Measurements from ENCODE around the gene RNASEH2A.
"Not testable (repeated sequence)": the region's sequence is repeated elsewhere in the genome, so short reads cannot be mapped to it uniquely, and the experiment has no call there.

RNASEH2A gene

DNA sequence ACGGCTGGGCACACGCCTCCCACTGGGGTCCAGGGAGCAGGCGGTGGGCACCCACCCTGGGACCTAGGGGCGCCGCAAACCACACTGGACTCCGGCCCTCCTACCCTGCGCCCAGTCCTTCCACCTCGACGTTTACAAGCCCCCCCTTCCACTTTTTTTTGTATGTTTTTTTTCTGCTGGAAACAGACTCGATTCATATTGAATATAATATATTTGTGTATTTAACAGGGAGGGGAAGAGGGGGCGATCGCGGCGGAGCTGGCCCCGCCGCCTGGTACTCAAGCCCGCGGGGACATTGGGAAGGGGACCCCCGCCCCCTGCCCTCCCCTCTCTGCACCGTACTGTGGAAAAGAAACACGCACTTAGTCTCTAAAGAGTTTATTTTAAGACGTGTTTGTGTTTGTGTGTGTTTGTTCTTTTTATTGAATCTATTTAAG lies 13.5 kb upstream of the RNASEH2A start:
- peak in 6 of 56 donors; percentile 30 to 71 (median 43) for DNase-seq

DNA sequence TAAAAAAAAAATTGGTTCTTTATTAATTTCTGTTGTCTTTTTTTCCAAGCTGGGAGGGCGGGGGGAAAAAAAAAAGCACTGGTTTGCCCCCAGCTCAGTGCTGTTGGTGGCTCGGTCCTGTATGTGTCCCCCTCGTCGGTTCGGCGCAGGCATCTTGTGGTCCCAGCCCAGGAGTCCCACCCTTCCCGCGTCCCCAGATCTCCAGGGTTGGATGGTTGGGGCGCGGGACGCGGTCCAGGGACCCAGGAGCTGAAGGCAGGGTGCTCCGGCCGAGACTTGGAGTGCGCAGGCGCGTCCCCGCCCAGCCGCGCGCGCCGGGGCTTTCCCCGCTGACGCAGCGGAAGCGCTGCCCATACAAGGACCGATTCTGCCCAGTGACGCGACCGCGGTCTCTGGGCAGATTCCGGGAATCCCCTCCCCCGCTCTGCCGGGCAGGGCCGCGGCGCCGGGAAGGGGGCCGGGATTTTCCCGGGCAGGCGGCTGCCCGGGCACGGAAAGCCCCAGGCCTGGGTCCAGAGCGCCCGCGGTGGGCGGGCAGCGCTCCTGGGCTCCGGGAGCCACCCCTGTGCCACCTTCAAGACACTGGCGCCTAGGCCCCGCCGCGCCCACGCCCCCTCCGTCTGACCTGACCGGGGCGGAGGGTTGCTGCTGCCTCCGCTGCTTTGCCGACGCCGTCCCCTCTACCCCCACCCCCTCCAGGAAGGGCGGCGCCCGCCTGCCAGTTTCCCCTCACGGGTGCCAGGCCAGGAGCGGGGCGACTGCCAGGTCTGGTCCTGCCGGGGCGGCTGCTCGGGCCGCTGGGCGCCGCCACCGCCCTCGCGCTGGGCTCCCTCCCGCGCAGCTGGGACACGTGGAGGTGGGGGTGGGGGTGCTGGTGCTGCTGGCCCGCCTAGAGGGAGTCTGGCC lies 12.8 kb upstream of the RNASEH2A start:
- peak in 55 of 56 donors; percentile 63 to 95 (median 88) for DNase-seq

GRCh38 chr19:12794196-12794941 lies 12.0 kb upstream of the RNASEH2A start:
- DNase-seq, result no peak

DNA sequence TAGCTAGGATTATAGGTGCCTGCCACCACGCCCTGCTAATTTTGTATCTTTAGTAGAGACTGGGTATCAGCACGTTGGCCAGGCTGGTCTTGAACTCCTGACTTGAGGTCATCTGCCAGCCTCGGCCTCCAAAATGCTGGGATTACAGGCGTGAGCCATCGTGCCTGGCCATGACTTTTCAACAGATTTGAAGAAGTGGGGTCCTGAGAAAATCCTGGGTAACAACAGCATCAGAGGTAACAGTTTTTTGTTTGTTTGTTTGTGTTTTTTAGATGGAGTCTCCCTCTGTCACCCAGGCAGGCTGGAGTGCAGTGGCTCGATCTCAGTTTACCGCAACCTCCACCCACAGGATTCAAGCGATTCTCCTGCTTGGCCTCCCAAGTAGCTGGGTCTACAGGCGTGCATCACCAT lies 11.4 kb upstream of the RNASEH2A start:
- DNase-seq, result no peak

GRCh38 chr19:12796146-12797071 lies 10.0 kb upstream of the RNASEH2A start:
- peak in 49 of 56 donors; percentile 22 to 86 (median 58) for DNase-seq

GRCh38 chr19:12797141-12797587 lies 9.2 kb upstream of the RNASEH2A start:
- no peak for DNase-seq

- not testable (repeated sequence) for DNase-seq
These were observed 8.8 kb upstream of the RNASEH2A start for GRCh38 chr19:12797607-12798006.

DNA sequence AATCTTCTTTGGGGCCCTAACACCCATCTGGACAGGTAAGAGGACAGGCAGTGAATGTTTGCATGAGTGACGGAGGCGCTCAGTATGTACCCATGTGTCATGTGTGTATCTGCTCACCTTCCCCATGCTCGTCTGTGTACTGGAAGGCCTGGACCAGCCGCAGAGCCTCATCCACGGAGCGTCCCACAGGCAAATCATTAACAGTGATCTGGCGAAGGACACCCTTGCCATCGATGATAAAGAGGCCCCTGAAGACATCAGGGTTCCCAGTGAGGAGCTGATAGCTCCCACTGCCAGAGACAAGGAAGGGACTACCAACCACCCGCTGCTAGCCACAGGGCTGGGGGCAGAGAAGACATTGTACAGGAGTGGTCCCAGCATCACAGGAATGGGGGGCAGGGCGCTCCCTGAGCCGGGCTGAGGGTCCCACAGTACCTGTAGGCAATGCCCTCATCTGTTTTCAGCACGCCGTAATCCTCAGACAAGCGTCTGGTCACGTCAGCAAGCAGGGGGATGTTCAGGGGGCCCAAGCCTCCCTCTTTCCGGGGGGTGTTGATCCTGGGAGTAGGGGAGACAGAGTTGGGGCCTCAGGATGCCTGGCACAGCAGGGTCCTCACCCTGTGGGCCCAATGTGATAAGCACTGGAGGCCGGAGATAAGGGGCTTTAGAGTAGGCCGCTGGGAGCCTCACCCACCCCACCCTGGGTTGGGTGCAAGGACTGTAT lies 6.5 kb upstream of the RNASEH2A start:
- DNase-seq, result no peak

DNA sequence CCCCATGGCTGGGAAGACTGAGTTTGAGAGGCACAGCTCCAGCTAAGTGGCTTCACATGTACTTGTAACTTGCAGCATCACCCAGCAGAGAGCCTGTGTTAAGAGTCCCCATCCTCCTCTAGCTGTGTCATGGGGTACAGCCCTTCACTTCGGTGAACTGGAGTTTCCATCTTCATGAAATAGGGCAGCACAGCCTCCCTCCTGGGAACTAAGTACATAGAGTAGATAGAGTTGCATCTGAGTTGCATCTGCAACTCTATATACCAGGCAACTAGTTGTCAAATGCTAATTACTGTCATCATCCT lies 6.0 kb upstream of the RNASEH2A start:
- no peak for DNase-seq

GRCh38 chr19:12800923-12801465 lies 5.4 kb upstream of the RNASEH2A start:
- DNase-seq, result peak in 21 of 56 donors; percentile 18 to 56 (median 40)

GRCh38 chr19:12801466-12802266 lies 4.7 kb upstream of the RNASEH2A start, which contains the start of the genes PRDX2 and THSD8:
Gene PRDX2 (minus strand): TSS chr19:12801800. CDS start chr19:12801261, 539 bp downstream.
Gene THSD8 (plus strand): TSS chr19:12802069. CDS start chr19:12802072, 3 bp downstream.
- DNase-seq, result peak in 50 of 56 donors; percentile 16 to 88 (median 67)

DNA sequence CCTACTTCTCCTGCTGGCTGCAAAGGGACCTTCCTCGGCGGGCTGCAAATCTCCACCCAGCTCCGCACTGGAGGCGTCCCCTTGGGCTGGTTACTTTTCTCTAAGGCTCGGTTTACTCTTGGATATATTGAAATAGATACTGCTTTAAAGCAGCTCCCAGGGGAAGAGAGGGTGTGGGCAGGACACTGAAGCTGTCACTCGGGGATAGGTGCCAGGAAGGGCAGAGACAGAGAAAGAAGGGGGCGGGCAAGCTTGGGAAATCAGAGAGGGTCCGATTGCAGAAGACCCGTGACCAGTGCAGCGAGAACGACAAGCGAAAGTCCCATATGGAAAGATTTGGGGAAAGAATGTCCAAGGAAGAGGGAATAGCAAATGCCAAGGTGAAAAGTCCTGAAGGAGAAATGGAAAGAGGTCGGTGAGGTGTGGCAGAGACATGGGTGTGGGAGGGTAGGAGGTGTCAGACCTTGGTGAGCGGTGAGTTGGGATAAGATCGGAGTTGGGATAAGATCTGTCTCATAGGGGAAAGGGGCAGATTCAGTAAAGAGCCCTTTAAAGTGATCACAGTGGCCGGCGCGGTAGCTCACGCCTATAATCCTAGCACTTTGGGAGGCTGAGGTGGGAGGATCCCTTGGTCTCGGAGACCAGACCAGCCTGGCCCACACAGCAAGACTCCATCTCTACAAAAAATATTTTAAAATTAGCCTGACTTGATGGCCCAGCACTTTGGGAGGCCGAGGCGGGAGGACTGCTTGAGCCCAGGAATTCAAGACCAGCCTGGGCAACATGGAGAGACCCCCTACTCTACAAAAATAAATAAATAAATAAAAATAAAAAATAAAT lies 3.9 kb upstream of the RNASEH2A start:
- DNase-seq, result peak in 3 of 56 donors; percentile 23 to 49 (median 41)

GRCh38 chr19:12804051-12804450 lies 2.3 kb upstream of the RNASEH2A start:
- DNase-seq, result no peak

DNA sequence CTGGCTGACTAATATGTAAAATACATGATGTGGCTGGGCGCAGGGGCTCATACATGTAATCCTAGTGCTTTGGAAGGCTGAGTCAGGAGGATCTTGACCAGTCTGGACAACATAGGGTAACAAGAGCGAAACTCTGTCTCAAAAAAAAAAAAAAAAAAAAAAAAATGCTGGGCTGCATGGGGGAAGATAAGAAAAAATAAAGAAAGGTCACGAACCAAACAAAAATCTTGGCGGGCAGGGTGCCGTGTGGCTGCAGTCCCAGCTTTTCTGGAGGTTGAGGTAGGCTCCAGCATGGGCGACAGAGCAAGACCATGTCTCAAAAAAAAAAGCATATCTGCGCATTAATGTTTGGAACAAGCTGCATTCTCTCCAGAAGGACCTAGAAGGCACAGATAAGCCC lies 8.7 kb downstream of the RNASEH2A start:
- DNase-seq, result no peak

DNA sequence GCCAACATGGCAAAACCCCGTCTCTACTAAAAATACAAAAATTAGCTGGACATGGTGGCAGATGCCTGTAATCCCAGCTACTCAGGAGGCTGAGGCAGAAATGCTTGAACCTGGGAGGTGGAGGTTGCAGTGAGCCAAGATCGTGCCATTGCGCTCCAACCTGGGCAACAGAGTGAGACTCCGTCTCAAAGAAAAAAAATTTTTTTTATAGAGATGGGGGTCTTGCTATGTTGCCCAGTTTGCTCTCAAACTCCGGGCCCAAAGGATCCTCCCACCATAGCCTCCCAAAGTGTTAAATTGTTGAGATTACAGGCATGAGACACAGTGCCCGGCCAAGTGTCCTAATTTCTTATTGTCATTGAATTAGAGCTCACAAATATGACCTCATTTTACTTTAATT lies 10.8 kb downstream of the RNASEH2A start:
- DNase-seq, result not testable (repeated sequence)

DNA sequence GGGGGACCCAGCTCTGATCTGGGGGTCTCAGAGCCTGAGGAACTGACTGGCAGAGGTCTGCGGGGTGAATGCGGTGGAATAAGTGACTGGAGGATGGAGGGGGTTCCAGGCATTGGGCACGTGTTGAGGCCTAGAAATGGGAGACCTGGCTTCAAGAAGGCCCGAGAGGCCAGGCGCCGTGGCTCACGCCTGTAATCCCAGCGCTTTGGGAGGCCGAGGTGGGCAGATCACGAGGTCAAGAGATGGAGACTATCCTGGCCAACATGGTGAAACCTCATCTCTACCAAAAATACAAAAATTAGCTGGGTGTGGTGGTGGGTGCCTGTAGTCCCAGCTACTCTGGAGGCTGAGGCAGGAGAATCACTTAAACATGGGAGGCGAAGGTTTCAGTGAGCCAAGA lies 11.4 kb downstream of the RNASEH2A start:
- not testable (repeated sequence) for DNase-seq

GRCh38 chr19:12821761-12822160 lies 15.4 kb downstream of the RNASEH2A start:
- no peak for DNase-seq
